ENCODE data around the gene PRKCB. TPM values are rescaled to one million over a fixed set of nuclear protein-coding genes. Genes with fewer than 3 reads are reported as not detected.

The PRKCB gene
- polyA plus RNA-seq, 1 donor (not counting 4 experiments of a cell fraction or from before 2014, with no cell fraction given) = 0.18 TPM

DNA sequence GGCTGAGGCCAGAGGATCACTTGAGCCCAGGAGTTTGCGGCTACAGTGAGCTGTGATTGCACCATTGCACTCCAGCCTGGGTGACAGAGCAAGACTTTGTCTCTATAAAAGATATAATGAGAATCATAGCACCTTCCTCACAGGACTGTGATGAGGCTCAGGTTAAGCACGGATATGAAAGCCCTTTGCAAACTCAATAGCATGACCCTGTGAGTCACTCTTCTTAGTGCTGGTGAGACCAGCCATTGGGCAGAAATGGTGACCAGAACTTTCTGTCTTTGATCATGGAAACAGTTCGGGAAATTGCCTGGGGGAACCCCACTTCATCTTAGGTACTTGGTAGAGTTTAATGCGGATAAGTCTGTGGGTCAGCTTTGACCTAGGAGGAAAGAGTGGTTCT, 144.2 kb downstream of the PRKCB start:
- Histone ChIP-seq H3K4me1 (ENCODE audit: control insufficient read depth, extremely low read depth, insufficient read depth, low read length) (no peaks in the 10 kb centered on the region), H3K36me3 (ENCODE audit: control insufficient read depth in 2 of 2, extremely low read depth in 1 of 2, insufficient read depth in 2 of 2, low read length in 2 of 2) (no peaks in the 10 kb centered on the region), H3K27me3 (ENCODE audit: control insufficient read depth, extremely low read depth, insufficient read depth, low read length) (no peaks in the 10 kb centered on the region), H3K4me3 (ENCODE audit: control insufficient read depth in 2 of 3, extremely low read depth in 1 of 3, insufficient read depth in 2 of 3, low read depth in 1 of 3, low read length in 3 of 3) (no peak overlapping the region), H3K9me1 (ENCODE audit: control insufficient read depth, extremely low read depth, insufficient read depth, low read length) (no peaks in the 10 kb centered on the region), H2AFZ (ENCODE audit: control insufficient read depth, low read length) (no peak overlapping the region), H3K27ac (ENCODE audit: control insufficient read depth, insufficient read depth, low read length) (no peak overlapping the region), H4K20me1 (ENCODE audit: control insufficient read depth, extremely low read depth, insufficient read depth, low read length) (no peaks in the 10 kb centered on the region), H3K9ac (ENCODE audit: control insufficient read depth, extremely low read depth, insufficient read depth, low read length) (no peak overlapping the region), H3K9me3 (ENCODE audit: control insufficient read depth, low read depth, low read length) (no peaks in the 10 kb centered on the region), H3K79me2 (ENCODE audit: control insufficient read depth, insufficient read depth, low read length) (no peaks in the 10 kb centered on the region), H3K4me2 (ENCODE audit: control insufficient read depth, extremely low read depth, insufficient read depth, low read depth, low read length) (no peak overlapping the region)
- DNase-seq (ENCODE audit: low read depth, low spot score) = no peak
- TF ChIP-seq, protein P1, sequence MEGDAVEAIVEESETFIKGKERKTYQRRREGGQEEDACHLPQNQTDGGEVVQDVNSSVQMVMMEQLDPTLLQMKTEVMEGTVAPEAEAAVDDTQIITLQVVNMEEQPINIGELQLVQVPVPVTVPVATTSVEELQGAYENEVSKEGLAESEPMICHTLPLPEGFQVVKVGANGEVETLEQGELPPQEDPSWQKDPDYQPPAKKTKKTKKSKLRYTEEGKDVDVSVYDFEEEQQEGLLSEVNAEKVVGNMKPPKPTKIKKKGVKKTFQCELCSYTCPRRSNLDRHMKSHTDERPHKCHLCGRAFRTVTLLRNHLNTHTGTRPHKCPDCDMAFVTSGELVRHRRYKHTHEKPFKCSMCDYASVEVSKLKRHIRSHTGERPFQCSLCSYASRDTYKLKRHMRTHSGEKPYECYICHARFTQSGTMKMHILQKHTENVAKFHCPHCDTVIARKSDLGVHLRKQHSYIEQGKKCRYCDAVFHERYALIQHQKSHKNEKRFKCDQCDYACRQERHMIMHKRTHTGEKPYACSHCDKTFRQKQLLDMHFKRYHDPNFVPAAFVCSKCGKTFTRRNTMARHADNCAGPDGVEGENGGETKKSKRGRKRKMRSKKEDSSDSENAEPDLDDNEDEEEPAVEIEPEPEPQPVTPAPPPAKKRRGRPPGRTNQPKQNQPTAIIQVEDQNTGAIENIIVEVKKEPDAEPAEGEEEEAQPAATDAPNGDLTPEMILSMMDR (optimal IDR thresholded peaks at IDR 0.05 in 1 of 3, IDR thresholded peaks at IDR 0.05 in 1 of 3, conservative IDR thresholded peaks at IDR 0.05 in 1 of 3; ENCODE audit: extremely low read depth in 1 of 3, insufficient read depth in 2 of 3, low read length in 3 of 3) = no peak
- no peak for TF ChIP-seq EZH2 (IDR thresholded peaks at IDR 0.05; ENCODE audit: low read length)
- dilution Hi-C loops (cut with MboI; ENCODE audit: extremely low pct_ligation_motif_present, low sequenced_read_pairs) = no loop called here
- FAIRE-seq = no peak

- H3K9me3 ChIP-seq (ENCODE audit: control insufficient read depth, low read depth, low read length) = no peaks in the 10 kb centered on the region
- H3K4me1 ChIP-seq (ENCODE audit: control insufficient read depth, extremely low read depth, insufficient read depth, low read length) = no peaks in the 10 kb centered on the region
- H2AFZ ChIP-seq (ENCODE audit: control insufficient read depth, low read length) = no peak overlapping the region
- dilution Hi-C loops (cut with MboI; ENCODE audit: extremely low pct_ligation_motif_present, low sequenced_read_pairs) = no loop called here
- H3K4me2 ChIP-seq (ENCODE audit: control insufficient read depth, extremely low read depth, insufficient read depth, low read depth, low read length) = no peak overlapping the region
- no peak overlapping the region for H3K4me3 ChIP-seq (ENCODE audit: control insufficient read depth in 2 of 3, extremely low read depth in 1 of 3, insufficient read depth in 2 of 3, low read depth in 1 of 3, low read length in 3 of 3)
- no peaks in the 10 kb centered on the region for H3K36me3 ChIP-seq (ENCODE audit: control insufficient read depth in 2 of 2, extremely low read depth in 1 of 2, insufficient read depth in 2 of 2, low read length in 2 of 2)
- no peaks in the 10 kb centered on the region for H3K27me3 ChIP-seq (ENCODE audit: control insufficient read depth, extremely low read depth, insufficient read depth, low read length)
- TF ChIP-seq EZH2 (IDR thresholded peaks at IDR 0.05; ENCODE audit: low read length) = no peak
- TF ChIP-seq, protein P1 (optimal IDR thresholded peaks at IDR 0.05 in 1 of 3, IDR thresholded peaks at IDR 0.05 in 1 of 3, conservative IDR thresholded peaks at IDR 0.05 in 1 of 3; ENCODE audit: extremely low read depth in 1 of 3, insufficient read depth in 2 of 3, low read length in 3 of 3) = no peak
- no peak for DNase-seq (ENCODE audit: low read depth, low spot score)
- FAIRE-seq = no peak
- H3K79me2 ChIP-seq (ENCODE audit: control insufficient read depth, insufficient read depth, low read length) = no peaks in the 10 kb centered on the region
- no peak overlapping the region for H3K27ac ChIP-seq (ENCODE audit: control insufficient read depth, insufficient read depth, low read length)
- H3K9me1 ChIP-seq (ENCODE audit: control insufficient read depth, extremely low read depth, insufficient read depth, low read length) = no peaks in the 10 kb centered on the region
- H3K9ac ChIP-seq (ENCODE audit: control insufficient read depth, extremely low read depth, insufficient read depth, low read length) = no peak overlapping the region
- no peaks in the 10 kb centered on the region for H4K20me1 ChIP-seq (ENCODE audit: control insufficient read depth, extremely low read depth, insufficient read depth, low read length)
These were observed 145.9 kb downstream of the PRKCB start for GRCh38 chr16:23981429-23982399.

Data from keratinocyte (primary cell).